CD4-positive, alpha-beta T cell (primary cell): Measurements from ENCODE around the gene KLHL20. TPM values are rescaled to one million over a fixed set of nuclear protein-coding genes. Genes with fewer than 3 reads are reported as not detected.
"Not testable (repeated sequence)": the region's sequence is repeated elsewhere in the genome, so short reads cannot be mapped to it uniquely, and the experiment has no call there.

Source experiments
- ATAC-seq: fragments of 200-7000 bp; cut with Tn5 transposase; one replicate; pipeline ENCODE4 v1.10.0; 2022; ENCODE audit warnings: mild to moderate bottlenecking; ENCODE audit not compliant: poor library complexity
- CTCF ChIA-PET: fragments of 350-600 bp; sonication (Branson Sonifier 250); formaldehyde crosslinking; loops from one replicate; lab custom pipeline; 2021; ENCODE audit warnings: antibody characterized with exemption, inconsistent platforms; lab: Charles Lee
- POLR2A ChIA-PET: fragments of 350-600 bp; sonication (Branson Sonifier 250); formaldehyde crosslinking; loops from one replicate; lab custom pipeline; 2021; ENCODE audit warnings: antibody characterized with exemption, inconsistent platforms; lab: Charles Lee
- DNase-seq, 14 experiments: peaks; one replicate each; pipeline ENCODE4 v3.0.0-alpha.2; 2013 to 2020; ENCODE audit warnings: mixed read lengths in 2 of 14
- H3K27ac ChIP-seq, 2 donors: one replicate each; pipeline versions ENCODE4 v1.5.1 to v1.7.0; 2013; ENCODE audit warnings: low read length in 2 of 2, low read depth in 1 of 2, mild to moderate bottlenecking in 1 of 2
- H3K27me3 ChIP-seq, 2 experiments: 1 replicate in 1 of 2; 2 replicates in 1 of 2; pipeline versions ENCODE4 v1.6.1 to v1.7.0; 2013; ENCODE audit warnings: low read length in 2 of 2, control low read depth in 1 of 2, mild to moderate bottlenecking in 1 of 2, moderate library complexity in 1 of 2; ENCODE audit not compliant: insufficient read depth in 2 of 2, control insufficient read depth in 1 of 2
- H3K36me3 ChIP-seq: one replicate; pipeline ENCODE4 v1.6.1; 2013; ENCODE audit warnings: low read length, control low read depth; ENCODE audit not compliant: insufficient read depth
- H3K4me1 ChIP-seq: one replicate; pipeline ENCODE4 v1.6.1; 2013; ENCODE audit warnings: low read length, control low read depth; ENCODE audit not compliant: insufficient read depth
- H3K4me3 ChIP-seq: one replicate; pipeline ENCODE4 v1.5.1; 2013; ENCODE audit warnings: mild to moderate bottlenecking, low read length, moderate library complexity
- H3K9me3 ChIP-seq, 2 experiments: 1 replicate in 1 of 2; 2 replicates in 1 of 2; pipeline versions ENCODE4 v1.6.1 to v1.7.0; 2013; ENCODE audit warnings: low read length in 2 of 2, mild to moderate bottlenecking in 2 of 2, control low read depth in 1 of 2, moderate library complexity in 1 of 2; ENCODE audit not compliant: control insufficient read depth in 1 of 2, insufficient read depth in 1 of 2
- H3K27ac Mint-ChIP-seq: one replicate; pipeline ENCODE4 v1.8.0; 2020; ENCODE audit warnings: mixed read lengths
- H3K27me3 Mint-ChIP-seq: one replicate; pipeline ENCODE4 v1.8.0; 2021; ENCODE audit warnings: mixed read lengths
- H3K36me3 Mint-ChIP-seq: one replicate; pipeline ENCODE4 v1.8.0; 2021; ENCODE audit warnings: low read depth, mixed read lengths
- H3K4me1 Mint-ChIP-seq: one replicate; pipeline ENCODE4 v1.8.0; 2021; ENCODE audit warnings: low read depth, mixed read lengths
- H3K4me3 Mint-ChIP-seq: one replicate; pipeline ENCODE4 v1.8.0; 2020; ENCODE audit warnings: mild to moderate bottlenecking, mixed read lengths
- H3K9me3 Mint-ChIP-seq: one replicate; pipeline ENCODE4 v1.8.0; 2020; ENCODE audit warnings: mixed read lengths
- intact Hi-C, 2 experiments: fragments of 100-400 bp; cut with DNase I in 1 of 2; cut with micrococcal nuclease in 1 of 2; formaldehyde crosslinking; loops; one replicate each; pipeline versions ENCODE4 v1.15.1 to v1.9.0; 2023 to 2025; cut with DNase I, micrococcal nuclease
- polyA plus RNA-seq, 2 donors: library from polyadenylated mRNA; unstranded; fragments of 120-200 nt; gene quantifications; one replicate each; pipeline ENCODE4 v1.2.1, GENCODE V29; 2013
- total RNA-seq, 174 experiments: library from RNA in 2 of 174; stranded (reverse) in 2 of 174; gene quantifications; one replicate each; pipeline ENCODE4 v1.2.3 and lab custom pipeline; 2021 to 2026
- TF ChIP-seq, protein P1 (sequence below): fragments of 200-600 bp; IDR thresholded peaks from one replicate; pipeline ENCODE4 v1.8.0; 2022; ENCODE audit warnings: antibody characterized with exemption, mild to moderate bottlenecking

Gene KLHL20, protein sequence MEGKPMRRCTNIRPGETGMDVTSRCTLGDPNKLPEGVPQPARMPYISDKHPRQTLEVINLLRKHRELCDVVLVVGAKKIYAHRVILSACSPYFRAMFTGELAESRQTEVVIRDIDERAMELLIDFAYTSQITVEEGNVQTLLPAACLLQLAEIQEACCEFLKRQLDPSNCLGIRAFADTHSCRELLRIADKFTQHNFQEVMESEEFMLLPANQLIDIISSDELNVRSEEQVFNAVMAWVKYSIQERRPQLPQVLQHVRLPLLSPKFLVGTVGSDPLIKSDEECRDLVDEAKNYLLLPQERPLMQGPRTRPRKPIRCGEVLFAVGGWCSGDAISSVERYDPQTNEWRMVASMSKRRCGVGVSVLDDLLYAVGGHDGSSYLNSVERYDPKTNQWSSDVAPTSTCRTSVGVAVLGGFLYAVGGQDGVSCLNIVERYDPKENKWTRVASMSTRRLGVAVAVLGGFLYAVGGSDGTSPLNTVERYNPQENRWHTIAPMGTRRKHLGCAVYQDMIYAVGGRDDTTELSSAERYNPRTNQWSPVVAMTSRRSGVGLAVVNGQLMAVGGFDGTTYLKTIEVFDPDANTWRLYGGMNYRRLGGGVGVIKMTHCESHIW
- total RNA-seq (10 to 100 TPM; 29.4 to 30.4 TPM), total RNA-seq (lab: John Stamatoyannopoulos, UW) (17.4 to 57.8 (median 38.4) reads per million in 172 experiments)
- 19.9 TPM for polyA plus RNA-seq (2013, experiment 1 of 2)
- polyA plus RNA-seq (2013, experiment 2 of 2) = 21.1 TPM

DNA sequence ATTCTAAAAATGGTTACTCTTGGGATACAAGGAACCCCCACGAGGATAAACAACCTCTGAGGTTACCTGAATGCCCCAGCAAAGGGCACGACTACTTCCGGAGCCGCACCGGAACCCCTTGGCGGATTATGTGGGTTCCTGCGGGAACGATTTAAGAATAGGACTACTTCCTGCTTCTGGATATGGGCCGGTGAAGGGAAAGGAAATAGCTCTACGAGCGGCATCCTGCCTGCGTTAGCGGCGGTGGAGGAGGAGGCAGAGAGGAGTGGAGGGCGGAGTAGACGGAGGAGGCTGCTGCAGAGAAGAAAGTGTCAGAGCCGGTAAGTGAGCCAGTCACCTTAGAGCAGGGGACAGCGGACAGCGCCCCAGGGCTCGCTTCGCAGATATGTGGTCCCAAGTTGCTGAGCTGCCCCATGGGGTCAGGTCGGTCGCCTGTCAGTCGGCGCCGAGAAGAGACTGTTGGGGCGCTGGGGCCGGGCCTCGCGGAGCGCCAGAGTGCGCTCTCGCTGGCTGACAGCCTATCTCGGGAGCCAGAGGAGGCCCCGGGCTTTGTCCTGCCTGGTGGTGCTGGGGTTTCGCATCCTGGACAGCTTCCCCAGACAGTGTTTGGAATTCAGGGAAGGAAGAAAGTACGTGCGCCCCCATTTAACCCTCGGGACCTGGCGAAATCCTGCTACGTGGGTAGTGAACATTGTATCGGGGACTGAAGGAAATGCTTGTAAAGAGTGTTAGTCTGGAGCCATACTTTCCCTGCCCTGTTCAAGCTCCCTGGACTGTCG is at the start of gene KLHL20:
Gene KLHL20 (plus strand): TSS at position 223 of the 779 bp plus-strand sequence. CDS start 1,063 bp downstream, outside the sequence.
- peak; percentile 97 for ATAC-seq
- H3K4me3 ChIP-seq = peak within 1 kb of the TSS; percentile 63
- H3K4me1 ChIP-seq = peaks cover 8% of the 10 kb centered on the region
- no peaks in the 10 kb centered on the region for H3K36me3 ChIP-seq
- intact Hi-C loops = loop anchor here (1.0 to 10.0 kb wide), 14 partner anchors 110 to 1290 kb away; partner anchors contain the start of genes CENPL (in 2 of the 2), DARS2 (in 2 of the 2), ZBTB37 (in 2 of the 2) and GAS5 (in 1 of the 2)
- Mint-ChIP-seq H3K4me1 (peaks cover 36% of the 10 kb centered on the region), H3K4me3 (peak within 1 kb of the TSS; percentile 97), H3K27ac (peak within 1 kb of the TSS; percentile 91), H3K36me3 (peaks cover 27% of the 10 kb centered on the region), H3K27me3 (peaks cover 18% of the 10 kb centered on the region), H3K9me3 (no peaks in the 10 kb centered on the region)
- TF ChIP-seq, protein P1, sequence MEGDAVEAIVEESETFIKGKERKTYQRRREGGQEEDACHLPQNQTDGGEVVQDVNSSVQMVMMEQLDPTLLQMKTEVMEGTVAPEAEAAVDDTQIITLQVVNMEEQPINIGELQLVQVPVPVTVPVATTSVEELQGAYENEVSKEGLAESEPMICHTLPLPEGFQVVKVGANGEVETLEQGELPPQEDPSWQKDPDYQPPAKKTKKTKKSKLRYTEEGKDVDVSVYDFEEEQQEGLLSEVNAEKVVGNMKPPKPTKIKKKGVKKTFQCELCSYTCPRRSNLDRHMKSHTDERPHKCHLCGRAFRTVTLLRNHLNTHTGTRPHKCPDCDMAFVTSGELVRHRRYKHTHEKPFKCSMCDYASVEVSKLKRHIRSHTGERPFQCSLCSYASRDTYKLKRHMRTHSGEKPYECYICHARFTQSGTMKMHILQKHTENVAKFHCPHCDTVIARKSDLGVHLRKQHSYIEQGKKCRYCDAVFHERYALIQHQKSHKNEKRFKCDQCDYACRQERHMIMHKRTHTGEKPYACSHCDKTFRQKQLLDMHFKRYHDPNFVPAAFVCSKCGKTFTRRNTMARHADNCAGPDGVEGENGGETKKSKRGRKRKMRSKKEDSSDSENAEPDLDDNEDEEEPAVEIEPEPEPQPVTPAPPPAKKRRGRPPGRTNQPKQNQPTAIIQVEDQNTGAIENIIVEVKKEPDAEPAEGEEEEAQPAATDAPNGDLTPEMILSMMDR = no peak
- ChIA-PET POLR2A (interaction anchor here (0.7 to 3.6 kb wide), 16 partner anchors 9 to 1973 kb away, joined by 3 to 36 read pairs (median 4); partner anchors contain the start of genes CENPL, DARS2, GAS5 and METTL13), CTCF (interaction anchor here (1.0 to 1.8 kb wide), 5 partner anchors 72 to 1315 kb away, joined by 3 to 8 read pairs (median 3); partner anchors contain the start of genes CENPL and DARS2)
- H3K9me3 ChIP-seq = no peaks in the 10 kb centered on the region
- peaks cover 4 to 19% of the 10 kb centered on the region in 2 experiments for H3K27me3 ChIP-seq
- H3K27ac ChIP-seq = peak within 1 kb of the TSS; percentile 73 to 81
- peak; percentile 70 to 94 (median 81) for DNase-seq

DNA sequence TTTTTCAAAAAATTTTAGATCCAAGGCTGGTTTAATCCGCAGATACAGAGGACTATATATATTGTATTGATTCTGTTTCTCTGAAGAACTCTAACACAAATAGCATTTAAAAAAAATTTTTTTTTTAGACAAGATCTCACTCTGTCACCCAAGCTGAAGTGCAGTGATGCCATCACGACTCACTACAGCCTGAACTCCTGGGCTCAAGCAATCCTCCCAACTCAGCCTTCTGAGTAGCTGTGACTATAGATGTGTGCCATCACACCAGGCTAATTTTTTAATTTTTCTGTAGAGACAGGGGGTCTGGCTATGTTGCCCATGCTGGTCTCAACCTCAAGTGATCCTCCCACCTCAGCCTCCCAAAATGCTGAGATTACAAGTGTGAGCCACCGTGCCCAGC is 48.1 kb upstream of the KLHL20 start:
- peaks cover 6% of the 10 kb centered on the region for H3K4me1 ChIP-seq
- no peaks in the 10 kb centered on the region for H3K36me3 ChIP-seq
- Mint-ChIP-seq H3K27me3 (peaks cover 43% of the 10 kb centered on the region), H3K36me3 (no peaks in the 10 kb centered on the region), H3K4me3 (no peak overlapping the region), H3K9me3 (no peaks in the 10 kb centered on the region), H3K27ac (no peak overlapping the region), H3K4me1 (peaks cover 4% of the 10 kb centered on the region)
- no peak overlapping the region for H3K4me3 ChIP-seq
- TF ChIP-seq, protein P1 = no peak
- peaks cover 17 to 33% of the 10 kb centered on the region in 2 experiments for H3K27me3 ChIP-seq
- ChIA-PET CTCF (no interaction called here), POLR2A (no interaction called here)
- ATAC-seq (no peak), DNase-seq (no peak)
- intact Hi-C loops = no loop called here
- no peak overlapping the region for H3K27ac ChIP-seq
- peaks cover 0 to 4% of the 10 kb centered on the region in 2 experiments for H3K9me3 ChIP-seq

DNA sequence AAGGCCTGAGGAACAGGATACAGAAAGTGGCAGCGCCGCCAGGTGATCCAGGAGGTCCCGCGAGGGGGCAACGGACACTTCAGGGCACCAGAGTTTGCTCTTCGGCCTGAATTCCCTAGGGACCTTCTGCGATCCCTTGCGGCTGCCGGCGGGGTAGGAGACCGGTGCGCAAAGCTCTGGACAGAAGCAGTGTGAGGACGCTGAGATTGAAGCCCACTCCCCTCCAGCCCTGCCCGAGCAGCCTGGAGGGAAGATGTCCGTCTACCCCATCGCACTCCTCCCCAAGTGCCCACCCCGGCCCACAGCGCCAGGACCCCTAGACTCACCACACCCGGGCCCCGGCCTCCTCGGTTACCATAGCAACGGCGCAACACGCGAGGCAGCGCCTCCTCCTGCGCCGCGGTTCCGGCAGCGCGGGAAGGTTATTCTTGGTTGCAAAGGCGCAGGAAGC is 45.3 kb upstream of the KLHL20 start, which contains the start of gene ANKRD45:
Gene ANKRD45 (minus strand): TSS at position 361 of the 451 bp plus-strand sequence. CDS start 10,433 bp downstream, outside the sequence.
- no peaks in the 10 kb centered on the region for H3K36me3 Mint-ChIP-seq
- H3K27me3 Mint-ChIP-seq = peaks cover 43% of the 10 kb centered on the region
- POLR2A ChIA-PET = no interaction called here
- peaks cover 0 to 4% of the 10 kb centered on the region in 2 experiments for H3K9me3 ChIP-seq
- TF ChIP-seq, protein P1 = no peak
- H3K4me1 Mint-ChIP-seq = peaks cover 4% of the 10 kb centered on the region
- DNase-seq (peak in 3 of 14 experiments; percentile 2 to 10 (median 10)), ATAC-seq (no peak)
- CTCF ChIA-PET = no interaction called here
- H3K4me3 ChIP-seq = no peak within 1 kb of the TSS
- no peak within 1 kb of the TSS for H3K27ac ChIP-seq
- peaks cover 17 to 33% of the 10 kb centered on the region in 2 experiments for H3K27me3 ChIP-seq
- peaks cover 2% of the 10 kb centered on the region for H3K9me3 Mint-ChIP-seq
- H3K27ac Mint-ChIP-seq = no peak within 1 kb of the TSS
- no peak within 1 kb of the TSS for H3K4me3 Mint-ChIP-seq
- H3K4me1 ChIP-seq = peaks cover 6% of the 10 kb centered on the region
- intact Hi-C loops = no loop called here
- H3K36me3 ChIP-seq = no peaks in the 10 kb centered on the region

DNA sequence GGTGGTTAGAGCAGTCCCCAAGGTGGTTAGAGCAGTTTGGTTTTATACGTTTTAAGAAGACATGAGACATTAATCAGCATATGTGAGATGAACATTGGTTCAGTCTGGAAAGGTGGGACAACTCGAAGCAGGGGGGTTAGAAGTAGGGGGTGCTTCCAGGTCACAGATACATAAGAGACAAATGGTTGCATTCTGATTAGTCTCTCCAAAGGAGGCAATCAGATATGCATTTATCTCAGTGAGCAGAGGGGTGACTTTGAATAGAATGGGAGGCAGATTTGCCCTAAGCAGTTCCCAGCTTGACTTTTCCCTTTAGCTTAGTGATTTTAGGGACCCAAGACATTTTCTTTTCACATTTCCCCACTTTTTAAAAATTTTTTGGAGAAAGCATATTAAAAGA is 40.3 kb upstream of the KLHL20 start:
- H3K9me3 Mint-ChIP-seq, H3K4me3 Mint-ChIP-seq, ATAC-seq, POLR2A ChIA-PET, H3K36me3 ChIP-seq, H3K4me1 ChIP-seq, H3K36me3 Mint-ChIP-seq, H3K4me3 ChIP-seq, H3K4me1 Mint-ChIP-seq, DNase-seq, intact Hi-C loops, H3K9me3 ChIP-seq, H3K27ac ChIP-seq, H3K27ac Mint-ChIP-seq, CTCF ChIA-PET: not testable (repeated sequence)
- peaks cover 20% of the 10 kb centered on the region for H3K27me3 Mint-ChIP-seq
- peaks cover 7 to 18% of the 10 kb centered on the region in 2 experiments for H3K27me3 ChIP-seq
